Measurements from ENCODE around the gene STPG2. TPM values are rescaled to one million over a fixed set of nuclear protein-coding genes. Genes with fewer than 3 reads are reported as not detected.
A peak's percentile ranks its signal among the peaks of the same experiment; 100 is the strongest.

The STPG2 gene
- total and polyA plus RNA-seq, 2 donors (not counting 3 experiments of a cell fraction or from before 2014, with no cell fraction given), result not detected

- Histone ChIP-seq H3K9me3 (replicated peaks; ENCODE audit: control insufficient read depth, insufficient read depth, low read length) (no peaks in the 10 kb centered on the region), H3K27ac (ENCODE audit: insufficient read depth, low read depth, low read length) (no peak overlapping the region), H2AFZ (ENCODE audit: low read depth, low read length) (no peak overlapping the region), H3K36me3 (ENCODE audit: control insufficient read depth in 2 of 2, extremely low read depth in 1 of 2, insufficient read depth in 2 of 2, low read length in 2 of 2) (no peaks in the 10 kb centered on the region), H4K20me1 (replicated peaks; ENCODE audit: control insufficient read depth, extremely low read depth, insufficient read depth, low read length) (no peaks in the 10 kb centered on the region), H3K4me2 (ENCODE audit: insufficient read depth, low read length) (no peak overlapping the region), H3K9me1 (replicated peaks; ENCODE audit: control insufficient read depth, extremely low read depth, insufficient read depth, low read length) (no peaks in the 10 kb centered on the region), H3K9ac (replicated peaks; ENCODE audit: extremely low read depth, insufficient read depth, low read length) (no peak overlapping the region), H3K4me3 (replicated peaks in 1 of 3; ENCODE audit: insufficient read depth in 1 of 3, low read depth in 1 of 3, low read length in 3 of 3) (no peak overlapping the region), H3K27me3 (ENCODE audit: control insufficient read depth in 2 of 2, insufficient read depth in 2 of 2, low read length in 2 of 2) (no peaks in the 10 kb centered on the region), H3K4me1 (ENCODE audit: control insufficient read depth, extremely low read depth, insufficient read depth, low read length) (no peaks in the 10 kb centered on the region), H3K79me2 (ENCODE audit: control insufficient read depth, insufficient read depth, low read length) (no peaks in the 10 kb centered on the region)
- intact Hi-C loops (cut with micrococcal nuclease), result no loop called here
- DNase-seq (ENCODE audit: low read depth, low spot score) (peak; percentile 15), FAIRE-seq (no peak)
- dilution Hi-C loops (cut with MboI; ENCODE audit: extremely low pct_ligation_motif_present, low sequenced_read_pairs), result no loop called here
- POLR2A ChIA-PET, result no interaction called here
- BruUV-seq (replicated peaks), result no TSS peak
- CTCF ChIA-PET, result no interaction called here
- TF ChIP-seq MYC (IDR thresholded peaks at IDR 0.05; ENCODE audit: low read depth, low read length), result no peak
- no peak for TF ChIP-seq GATA2 (IDR thresholded peaks at IDR 0.05; ENCODE audit: insufficient read depth, insufficient read length, low read depth, low read length)
Observed at GRCh38 chr4:97582890-97583289, 560.4 kb downstream of the STPG2 start.

- no peak overlapping the region for H2AFZ ChIP-seq (ENCODE audit: low read depth, low read length)
- ChIA-PET CTCF (no interaction called here), POLR2A (no interaction called here)
- no peaks in the 10 kb centered on the region for H3K79me2 ChIP-seq (ENCODE audit: control insufficient read depth, insufficient read depth, low read length)
- H3K9ac ChIP-seq (replicated peaks; ENCODE audit: extremely low read depth, insufficient read depth, low read length), result no peak overlapping the region
- no peaks in the 10 kb centered on the region for H3K9me3 ChIP-seq (replicated peaks; ENCODE audit: control insufficient read depth, insufficient read depth, low read length)
- dilution Hi-C loops (cut with MboI; ENCODE audit: extremely low pct_ligation_motif_present, low sequenced_read_pairs), result no loop called here
- no peak overlapping the region for H3K27ac ChIP-seq (ENCODE audit: insufficient read depth, low read depth, low read length)
- no peak overlapping the region for H3K4me2 ChIP-seq (ENCODE audit: insufficient read depth, low read length)
- H3K27me3 ChIP-seq (ENCODE audit: control insufficient read depth in 2 of 2, insufficient read depth in 2 of 2, low read length in 2 of 2), result no peaks in the 10 kb centered on the region
- FAIRE-seq (no peak), DNase-seq (ENCODE audit: low read depth, low spot score) (no peak)
- BruUV-seq (replicated peaks), result no TSS peak
- intact Hi-C loops (cut with micrococcal nuclease), result no loop called here
- no peaks in the 10 kb centered on the region for H3K9me1 ChIP-seq (replicated peaks; ENCODE audit: control insufficient read depth, extremely low read depth, insufficient read depth, low read length)
- no peak overlapping the region for H3K4me3 ChIP-seq (replicated peaks in 1 of 3; ENCODE audit: insufficient read depth in 1 of 3, low read depth in 1 of 3, low read length in 3 of 3)
- H3K4me1 ChIP-seq (ENCODE audit: control insufficient read depth, extremely low read depth, insufficient read depth, low read length), result no peaks in the 10 kb centered on the region
- H4K20me1 ChIP-seq (replicated peaks; ENCODE audit: control insufficient read depth, extremely low read depth, insufficient read depth, low read length), result no peaks in the 10 kb centered on the region
- no peak for TF ChIP-seq POLR2AphosphoS5 (IDR thresholded peaks at IDR 0.05; ENCODE audit: insufficient read depth, low read depth, low read length)
- no peaks in the 10 kb centered on the region for H3K36me3 ChIP-seq (ENCODE audit: control insufficient read depth in 2 of 2, extremely low read depth in 1 of 2, insufficient read depth in 2 of 2, low read length in 2 of 2)
Observed at GRCh38 chr4:97577004-97577403, 566.3 kb downstream of the STPG2 start.

Measured in endothelial cell of umbilical vein (primary cell).